GM19043 (cell line): ENCODE data around the gene SNX3.
"Not testable (repeated sequence)": the region's sequence is repeated elsewhere in the genome, so short reads cannot be mapped to it uniquely, and the experiment has no call there.

Experiments
- ATAC-seq: cut with Tn5 transposase; IDR thresholded peaks from one replicate; pipeline ENCODE4 v1.9.1; 2021; ENCODE audit warnings: low read depth; ENCODE audit not compliant: unreplicated experiment

SNX3 gene

GRCh38 chr6:108260809-108261569 is at the start of gene SNX3:
SNX3 (minus strand) TSS chr6:108261040; CDS start chr6:108260921, 119 bp downstream.
- peak; percentile 74 for ATAC-seq

GRCh38 chr6:108309844-108310243 is 49.0 kb upstream of the SNX3 start:
- no peak for ATAC-seq

GRCh38 chr6:108308641-108309040 is 47.8 kb upstream of the SNX3 start:
- ATAC-seq, result not testable (repeated sequence)

- ATAC-seq, result no peak
Measured at GRCh38 chr6:108304646-108305045, 43.8 kb upstream of the SNX3 start.

GRCh38 chr6:108302386-108302785 is 41.5 kb upstream of the SNX3 start:
- ATAC-seq, result no peak

GRCh38 chr6:108295676-108296075 is 34.8 kb upstream of the SNX3 start:
- ATAC-seq, result no peak

GRCh38 chr6:108294727-108295625 is 34.1 kb upstream of the SNX3 start, which contains the start of gene AFG1L:
AFG1L (plus strand) TSS chr6:108295054; CDS start chr6:108295080, 26 bp downstream.
- peak; percentile 79 for ATAC-seq

GRCh38 chr6:108294297-108294726 is 33.5 kb upstream of the SNX3 start:
- ATAC-seq, result peak; percentile 10

GRCh38 chr6:108293527-108294296 is 32.9 kb upstream of the SNX3 start:
- no peak for ATAC-seq

GRCh38 chr6:108292561-108292960 is 31.7 kb upstream of the SNX3 start:
- ATAC-seq, result not testable (repeated sequence)

- no peak for ATAC-seq
Measured at GRCh38 chr6:108291091-108291490, 30.3 kb upstream of the SNX3 start.

- no peak for ATAC-seq
Measured at GRCh38 chr6:108288742-108289141, 27.9 kb upstream of the SNX3 start.

GRCh38 chr6:108287373-108287772 is 26.5 kb upstream of the SNX3 start:
- ATAC-seq, result no peak

- no peak for ATAC-seq
Measured at GRCh38 chr6:108286366-108286765, 25.5 kb upstream of the SNX3 start.

- no peak for ATAC-seq
Measured at GRCh38 chr6:108285381-108285780, 24.5 kb upstream of the SNX3 start.

GRCh38 chr6:108277831-108278230 is 17.0 kb upstream of the SNX3 start:
- ATAC-seq, result no peak

GRCh38 chr6:108277295-108277694 is 16.5 kb upstream of the SNX3 start:
- no peak for ATAC-seq

GRCh38 chr6:108275976-108276375 is 15.1 kb upstream of the SNX3 start:
- ATAC-seq, result no peak

GRCh38 chr6:108274546-108274945 is 13.7 kb upstream of the SNX3 start:
- ATAC-seq, result no peak

GRCh38 chr6:108269955-108270354 is 9.1 kb upstream of the SNX3 start:
- not testable (repeated sequence) for ATAC-seq

- ATAC-seq, result no peak
Measured at GRCh38 chr6:108268845-108269244, 8.0 kb upstream of the SNX3 start.
